HCT116 (cell line): Measurements from ENCODE around the gene GIPC3. TPM values are rescaled to one million over a fixed set of nuclear protein-coding genes. Genes with fewer than 3 reads are reported as not detected.

Experiments used
- ATAC-seq: fragments of 200-7000 bp; cut with Tn5 transposase; 2 replicates; pipeline ENCODE4 v1.9.1; 2020; ENCODE audit warnings: mild to moderate bottlenecking, moderate library complexity
- BruUV-seq: library from RNA; stranded (reverse); fragments of 400-500 nt; replicated peaks from 2 replicates; lab custom pipeline; 2021; lab: Mats Ljungman, UMichigan
- CTCF ChIA-PET: fragments of 300-600 bp; sonication (Branson Sonifier 250); formaldehyde crosslinking; loops from one replicate; lab custom pipeline; 2021; ENCODE audit warnings: antibody characterized with exemption; lab: Charles Lee
- POLR2A ChIA-PET: fragments of 300-600, 350-600 bp; sonication (Branson Sonifier 250); formaldehyde crosslinking; loops from one replicate; lab custom pipeline; 2021; ENCODE audit warnings: antibody characterized with exemption; lab: Charles Lee
- RAD21 ChIA-PET, 2 experiments: fragments of 300-600 bp; sonication (Branson Sonifier 250); formaldehyde crosslinking; loops; one replicate each; lab custom pipeline; 2023; ENCODE audit warnings: low total read pairs in 2 of 2; ENCODE audit not compliant: uncharacterized antibody in 2 of 2, unreplicated experiment in 2 of 2, low non-redundant PET in 1 of 2; lab: Charles Lee
- DNase-seq: peaks from one replicate; pipeline ENCODE4 v3.0.0-alpha.2; 2010; ENCODE audit warnings: low read depth, low spot score
- H2AFZ ChIP-seq: fragments of 200-600 bp; shearing (Covaris generic), sonication (generic); 2 replicates; pipeline ENCODE4 v1.6.1; 2017; ENCODE audit warnings: low read depth, mixed run types, mixed read lengths, antibody characterized with exemption, low read length; ENCODE audit not compliant: poor library complexity, severe bottlenecking
- H3K27ac ChIP-seq: 2 replicates; pipeline ENCODE4 v1.5.1; 2012; ENCODE audit warnings: low read depth, low read length
- H3K27me3 ChIP-seq: fragments of 200-600 bp; sonication (generic); 2 replicates; pipeline ENCODE4 v1.6.1; 2016; ENCODE audit warnings: mixed run types, low read length, mixed read lengths; ENCODE audit not compliant: insufficient read depth
- H3K36me3 ChIP-seq, 2 experiments: fragments of 200-500 bp in 1 of 2; fragments of 200-600 bp in 1 of 2; sonication (Bioruptor generic) in 1 of 2; sonication (generic) in 1 of 2; 2 replicates each; pipeline versions ENCODE4 v1.5.1 to v1.6.1; 2014 to 2016; ENCODE audit warnings: low read length in 2 of 2, inconsistent platforms in 1 of 2, mixed read lengths in 1 of 2, mixed run types in 1 of 2; ENCODE audit not compliant: insufficient read depth in 2 of 2, control insufficient read depth in 1 of 2
- H3K4me1 ChIP-seq, 2 experiments: fragments of 200-600 bp in 1 of 2; sonication (generic) in 1 of 2; 2 replicates each; pipeline versions ENCODE4 v1.5.1 to v1.6.1; 2012 to 2017; ENCODE audit warnings: low read length in 2 of 2, inconsistent platforms in 1 of 2, mild to moderate bottlenecking in 1 of 2, mixed read lengths in 1 of 2, mixed run types in 1 of 2, moderate library complexity in 1 of 2; ENCODE audit not compliant: insufficient read depth in 2 of 2, control insufficient read depth in 1 of 2
- H3K4me2 ChIP-seq: fragments of 200-600 bp; sonication (generic); 2 replicates; pipeline ENCODE4 v1.6.1; 2017; ENCODE audit warnings: mixed run types, low read length, mixed read lengths
- H3K4me3 ChIP-seq, 2 experiments: fragments of 200-600 bp in 1 of 2; sonication (generic) in 1 of 2; replicated peaks in 1 of 2; 2 replicates each; pipeline ENCODE4 v1.5.1; 2011 to 2016; ENCODE audit warnings: low read length in 2 of 2, control low read depth in 1 of 2, low read depth in 1 of 2, mild to moderate bottlenecking in 1 of 2, mixed read lengths in 1 of 2, mixed run types in 1 of 2
- H3K79me2 ChIP-seq: fragments of 200-600 bp; sonication (generic); 2 replicates; pipeline ENCODE4 v1.6.1; 2017; ENCODE audit warnings: mild to moderate bottlenecking, mixed run types, low read length, moderate library complexity, mixed read lengths; ENCODE audit not compliant: insufficient read depth
- H3K9ac ChIP-seq: fragments of 200-600 bp; sonication (generic); 2 replicates; pipeline ENCODE4 v1.6.1; 2016; ENCODE audit warnings: low read length, mixed read lengths
- H3K9me2 ChIP-seq: fragments of 200-600 bp; sonication (generic), shearing (Covaris generic); 2 replicates; pipeline ENCODE4 v1.6.1; 2017; ENCODE audit warnings: mixed run types, mild to moderate bottlenecking, moderate library complexity; ENCODE audit not compliant: insufficient read depth
- H3K9me3 ChIP-seq, 2 experiments: fragments of 200-500 bp in 1 of 2; fragments of 200-600 bp in 1 of 2; sonication (Bioruptor generic) in 1 of 2; sonication (generic) in 1 of 2; 2 replicates each; pipeline ENCODE4 v1.6.1; 2014 to 2017; ENCODE audit warnings: low read length in 2 of 2, mixed read lengths in 2 of 2, inconsistent platforms in 1 of 2, low read depth in 1 of 2, mild to moderate bottlenecking in 1 of 2, mixed run types in 1 of 2, moderate library complexity in 1 of 2; ENCODE audit not compliant: control insufficient read depth in 1 of 2, insufficient read depth in 1 of 2
- H4K20me1 ChIP-seq: fragments of 200-600 bp; sonication (generic), shearing (Covaris generic); 2 replicates; pipeline ENCODE4 v1.6.1; 2017; ENCODE audit warnings: mixed run types, mild to moderate bottlenecking, moderate library complexity; ENCODE audit not compliant: insufficient read depth
- CBX3 ChIP-seq: IDR thresholded peaks from 2 replicates; pipeline ENCODE4 v1.6.1; 2012; ENCODE audit warnings: low read depth
- EGR1 ChIP-seq: IDR thresholded peaks from 2 replicates; pipeline ENCODE4 v1.6.1; 2012; ENCODE audit warnings: low read depth
- ELF1 ChIP-seq: IDR thresholded peaks from 2 replicates; pipeline ENCODE4 v1.6.1; 2012; ENCODE audit warnings: low read depth, borderline replicate concordance
- EZH2phosphoT487 ChIP-seq: fragments of 200-600 bp; IDR thresholded peaks from 2 replicates; pipeline ENCODE4 v1.6.1; 2018; ENCODE audit warnings: antibody characterized with exemption, borderline replicate concordance
- FOSL1 ChIP-seq: IDR thresholded peaks from 2 replicates; pipeline ENCODE4 v1.6.1; 2012; ENCODE audit warnings: low read depth
- JUND ChIP-seq: IDR thresholded peaks from 2 replicates; pipeline ENCODE4 v1.6.1; 2012
- POLR2A ChIP-seq: IDR thresholded peaks from 2 replicates; pipeline ENCODE4 v1.7.0; 2011; ENCODE audit warnings: borderline replicate concordance; ENCODE audit not compliant: insufficient read depth, insufficient read length; ENCODE audit errors: extremely low read depth
- POLR2AphosphoS5 ChIP-seq: IDR thresholded peaks from 2 replicates; pipeline ENCODE4 v1.6.1; 2011; ENCODE audit warnings: mild to moderate bottlenecking, low read depth, low read length, moderate library complexity
- SP1 ChIP-seq: IDR thresholded peaks from 2 replicates; pipeline ENCODE4 v1.6.1; 2012; ENCODE audit warnings: low read depth
- SRF ChIP-seq: IDR thresholded peaks from 2 replicates; pipeline ENCODE4 v1.6.1; 2012; ENCODE audit warnings: low read depth
- YY1 ChIP-seq: IDR thresholded peaks from 2 replicates; pipeline ENCODE4 v1.6.1; 2011; ENCODE audit warnings: low read length, low read depth, moderate library complexity, mild to moderate bottlenecking; ENCODE audit not compliant: insufficient replicate concordance; ENCODE audit errors: extremely low read depth
- ZFX ChIP-seq: fragments of 450-650 bp; IDR thresholded peaks from 2 replicates; pipeline ENCODE4 v1.6.1; 2017
- ZNF274 ChIP-seq: fragments of 200-500 bp; sonication (Bioruptor generic); IDR thresholded peaks from 2 replicates; pipeline ENCODE4 v1.6.1; 2014; ENCODE audit warnings: mild to moderate bottlenecking, low read depth, low read length, inconsistent platforms
- intact Hi-C: fragments of 100-400 bp; cut with micrococcal nuclease; formaldehyde crosslinking; loops from 2 replicates; pipeline ENCODE4 v1.10.0; 2022
- total RNA-seq: library from RNA; stranded (reverse); gene quantifications from one replicate; pipeline ENCODE4 v1.2.1, GENCODE V29; 2021; ENCODE audit not compliant: unreplicated experiment
- TF ChIP-seq, protein P1 (sequence below): IDR thresholded peaks from 2 replicates; pipeline ENCODE4 v1.6.1; 2012
- TF ChIP-seq, protein P2 (sequence below), 3 experiments: fragments of 200-600 bp in 1 of 3; sonication (generic) in 1 of 3; IDR thresholded peaks in 2 of 3; conservative IDR thresholded peaks in 1 of 3; 2 replicates each; pipeline ENCODE4 v1.5.1; 2012 to 2017; ENCODE audit warnings: low read depth in 2 of 3, low read length in 2 of 3, antibody characterized with exemption in 1 of 3, borderline replicate concordance in 1 of 3, control low read depth in 1 of 3, mild to moderate bottlenecking in 1 of 3, mixed read lengths in 1 of 3, mixed run types in 1 of 3, moderate library complexity in 1 of 3; ENCODE audit not compliant: insufficient read depth in 1 of 3
- TF ChIP-seq, protein P3 (sequence below): IDR thresholded peaks from 2 replicates; pipeline ENCODE4 v1.6.1; 2012; ENCODE audit warnings: low read depth
- TF ChIP-seq, protein P4 (sequence below): IDR thresholded peaks from 2 replicates; pipeline ENCODE4 v1.6.1; 2012

Gene GIPC3
- total RNA-seq, 1 experiment from 2014 or later: not detected

DNA sequence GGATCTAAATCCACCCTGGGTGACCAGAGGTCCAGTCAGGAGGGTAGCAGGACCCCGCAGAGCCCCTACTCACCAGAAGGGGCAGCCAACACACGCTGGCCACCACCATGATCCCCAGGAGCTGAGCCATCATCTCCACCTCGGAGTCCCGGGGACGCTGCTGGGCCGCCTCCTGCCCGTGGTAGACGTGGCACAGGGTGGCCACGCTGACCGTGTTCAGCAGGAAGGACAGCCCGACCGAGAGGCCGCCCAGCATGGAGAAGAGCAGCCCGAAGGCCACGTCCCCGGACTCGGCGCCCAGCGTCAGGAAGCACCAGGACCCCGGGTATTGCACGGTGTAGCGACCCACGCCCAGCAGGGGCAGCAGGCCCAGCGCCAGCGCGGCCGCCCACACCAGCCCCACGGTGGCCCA lies 14.5 kb downstream of the GIPC3 start:
- Histone ChIP-seq H3K4me3 (no peak overlapping the region), H2AFZ (no peak overlapping the region), H4K20me1 (no peaks in the 10 kb centered on the region), H3K9me3 (no peaks in the 10 kb centered on the region), H3K36me3 (no peaks in the 10 kb centered on the region), H3K27ac (no peak overlapping the region), H3K4me1 (no peaks in the 10 kb centered on the region), H3K4me2 (no peak overlapping the region), H3K79me2 (no peaks in the 10 kb centered on the region), H3K9me2 (no peaks in the 10 kb centered on the region), H3K9ac (no peak overlapping the region), H3K27me3 (no peaks in the 10 kb centered on the region)
- BruUV-seq: no TSS peak
- POLR2A ChIA-PET: no interaction called here
- RAD21 ChIA-PET: no interaction called here
- DNase-seq (no peak), ATAC-seq (peak; percentile 77)
- intact Hi-C loops: no loop called here
- CTCF ChIA-PET: no interaction called here
- TF ChIP-seq, protein P1, sequence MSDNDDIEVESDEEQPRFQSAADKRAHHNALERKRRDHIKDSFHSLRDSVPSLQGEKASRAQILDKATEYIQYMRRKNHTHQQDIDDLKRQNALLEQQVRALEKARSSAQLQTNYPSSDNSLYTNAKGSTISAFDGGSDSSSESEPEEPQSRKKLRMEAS: no peak
- TF ChIP-seq, protein P2, sequence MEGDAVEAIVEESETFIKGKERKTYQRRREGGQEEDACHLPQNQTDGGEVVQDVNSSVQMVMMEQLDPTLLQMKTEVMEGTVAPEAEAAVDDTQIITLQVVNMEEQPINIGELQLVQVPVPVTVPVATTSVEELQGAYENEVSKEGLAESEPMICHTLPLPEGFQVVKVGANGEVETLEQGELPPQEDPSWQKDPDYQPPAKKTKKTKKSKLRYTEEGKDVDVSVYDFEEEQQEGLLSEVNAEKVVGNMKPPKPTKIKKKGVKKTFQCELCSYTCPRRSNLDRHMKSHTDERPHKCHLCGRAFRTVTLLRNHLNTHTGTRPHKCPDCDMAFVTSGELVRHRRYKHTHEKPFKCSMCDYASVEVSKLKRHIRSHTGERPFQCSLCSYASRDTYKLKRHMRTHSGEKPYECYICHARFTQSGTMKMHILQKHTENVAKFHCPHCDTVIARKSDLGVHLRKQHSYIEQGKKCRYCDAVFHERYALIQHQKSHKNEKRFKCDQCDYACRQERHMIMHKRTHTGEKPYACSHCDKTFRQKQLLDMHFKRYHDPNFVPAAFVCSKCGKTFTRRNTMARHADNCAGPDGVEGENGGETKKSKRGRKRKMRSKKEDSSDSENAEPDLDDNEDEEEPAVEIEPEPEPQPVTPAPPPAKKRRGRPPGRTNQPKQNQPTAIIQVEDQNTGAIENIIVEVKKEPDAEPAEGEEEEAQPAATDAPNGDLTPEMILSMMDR (IDR thresholded peaks at IDR 0.05 in 2 of 3, conservative IDR thresholded peaks at IDR 0.05 in 1 of 3; ENCODE audit: borderline replicate concordance in 1 of 3, insufficient read depth in 1 of 3, low read depth in 2 of 3, low read length in 2 of 3): peak in 2 of 3 experiments; percentile 35 to 43; a peak in 4 of 6 replicates
- TF ChIP-seq POLR2A: no peak
- TF ChIP-seq FOSL1: no peak

DNA sequence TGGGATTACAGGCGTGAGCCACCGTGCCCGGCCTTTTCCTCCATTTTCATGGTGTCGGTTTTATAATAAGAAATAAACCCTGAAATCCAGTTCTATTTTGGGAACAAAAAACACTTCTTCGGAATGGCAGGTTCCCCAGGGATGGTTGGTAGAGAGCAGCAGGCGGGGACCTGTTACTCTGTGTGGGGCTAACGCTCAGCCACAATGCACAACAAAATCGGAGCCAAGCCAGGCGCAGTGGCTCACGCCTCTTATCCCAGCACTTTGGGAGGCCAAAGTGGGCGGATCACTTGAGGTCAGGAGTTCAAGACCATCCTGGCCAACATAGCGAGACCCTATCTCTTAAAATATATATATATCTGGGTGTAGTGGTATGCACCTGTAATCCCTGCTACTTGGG lies 15.7 kb downstream of the GIPC3 start:
- Histone ChIP-seq H3K4me1 (peaks cover 6 to 8% of the 10 kb centered on the region in 2 experiments; a peak in 3 of 4 replicates), H3K9me2 (no peaks in the 10 kb centered on the region), H3K36me3 (no peaks in the 10 kb centered on the region), H3K27me3 (no peaks in the 10 kb centered on the region), H3K9ac (no peak overlapping the region), H3K27ac (no peak overlapping the region), H3K9me3 (no peaks in the 10 kb centered on the region), H3K4me2 (no peak overlapping the region), H4K20me1 (no peaks in the 10 kb centered on the region), H3K4me3 (no peak overlapping the region), H3K79me2 (no peaks in the 10 kb centered on the region), H2AFZ (no peak overlapping the region)
- DNase-seq (no peak), ATAC-seq (no peak)
- ChIA-PET POLR2A (no interaction called here), RAD21 (no interaction called here), CTCF (no interaction called here)
- no TSS peak for BruUV-seq
- intact Hi-C loops: no loop called here
- TF ChIP-seq CBX3 (no peak), JUND (no peak), EZH2phosphoT487 (no peak), SP1 (no peak), YY1 (no peak), ZNF274 (no peak), EGR1 (no peak), ZFX (no peak), ELF1 (no peak), SRF (no peak), POLR2AphosphoS5 (no peak)
- TF ChIP-seq, protein P1: no peak
- TF ChIP-seq, protein P3, sequence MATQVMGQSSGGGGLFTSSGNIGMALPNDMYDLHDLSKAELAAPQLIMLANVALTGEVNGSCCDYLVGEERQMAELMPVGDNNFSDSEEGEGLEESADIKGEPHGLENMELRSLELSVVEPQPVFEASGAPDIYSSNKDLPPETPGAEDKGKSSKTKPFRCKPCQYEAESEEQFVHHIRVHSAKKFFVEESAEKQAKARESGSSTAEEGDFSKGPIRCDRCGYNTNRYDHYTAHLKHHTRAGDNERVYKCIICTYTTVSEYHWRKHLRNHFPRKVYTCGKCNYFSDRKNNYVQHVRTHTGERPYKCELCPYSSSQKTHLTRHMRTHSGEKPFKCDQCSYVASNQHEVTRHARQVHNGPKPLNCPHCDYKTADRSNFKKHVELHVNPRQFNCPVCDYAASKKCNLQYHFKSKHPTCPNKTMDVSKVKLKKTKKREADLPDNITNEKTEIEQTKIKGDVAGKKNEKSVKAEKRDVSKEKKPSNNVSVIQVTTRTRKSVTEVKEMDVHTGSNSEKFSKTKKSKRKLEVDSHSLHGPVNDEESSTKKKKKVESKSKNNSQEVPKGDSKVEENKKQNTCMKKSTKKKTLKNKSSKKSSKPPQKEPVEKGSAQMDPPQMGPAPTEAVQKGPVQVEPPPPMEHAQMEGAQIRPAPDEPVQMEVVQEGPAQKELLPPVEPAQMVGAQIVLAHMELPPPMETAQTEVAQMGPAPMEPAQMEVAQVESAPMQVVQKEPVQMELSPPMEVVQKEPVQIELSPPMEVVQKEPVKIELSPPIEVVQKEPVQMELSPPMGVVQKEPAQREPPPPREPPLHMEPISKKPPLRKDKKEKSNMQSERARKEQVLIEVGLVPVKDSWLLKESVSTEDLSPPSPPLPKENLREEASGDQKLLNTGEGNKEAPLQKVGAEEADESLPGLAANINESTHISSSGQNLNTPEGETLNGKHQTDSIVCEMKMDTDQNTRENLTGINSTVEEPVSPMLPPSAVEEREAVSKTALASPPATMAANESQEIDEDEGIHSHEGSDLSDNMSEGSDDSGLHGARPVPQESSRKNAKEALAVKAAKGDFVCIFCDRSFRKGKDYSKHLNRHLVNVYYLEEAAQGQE: no peak
- TF ChIP-seq, protein P4, sequence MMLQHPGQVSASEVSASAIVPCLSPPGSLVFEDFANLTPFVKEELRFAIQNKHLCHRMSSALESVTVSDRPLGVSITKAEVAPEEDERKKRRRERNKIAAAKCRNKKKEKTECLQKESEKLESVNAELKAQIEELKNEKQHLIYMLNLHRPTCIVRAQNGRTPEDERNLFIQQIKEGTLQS: no peak
